HG02885 (cell line): ENCODE data around the gene TSPAN15.
"Not testable (repeated sequence)": the region's sequence is repeated elsewhere in the genome, so short reads cannot be mapped to it uniquely, and the experiment has no call there.

ENCODE experiments used
- ATAC-seq: cut with Tn5 transposase; IDR thresholded peaks from one replicate; pipeline ENCODE4 v1.9.1; 2021; ENCODE audit warnings: mild to moderate bottlenecking; ENCODE audit not compliant: unreplicated experiment, poor library complexity

The TSPAN15 gene

GRCh38 chr10:69479240-69480067, 28.2 kb downstream of the TSPAN15 start:
- ATAC-seq = no peak

DNA sequence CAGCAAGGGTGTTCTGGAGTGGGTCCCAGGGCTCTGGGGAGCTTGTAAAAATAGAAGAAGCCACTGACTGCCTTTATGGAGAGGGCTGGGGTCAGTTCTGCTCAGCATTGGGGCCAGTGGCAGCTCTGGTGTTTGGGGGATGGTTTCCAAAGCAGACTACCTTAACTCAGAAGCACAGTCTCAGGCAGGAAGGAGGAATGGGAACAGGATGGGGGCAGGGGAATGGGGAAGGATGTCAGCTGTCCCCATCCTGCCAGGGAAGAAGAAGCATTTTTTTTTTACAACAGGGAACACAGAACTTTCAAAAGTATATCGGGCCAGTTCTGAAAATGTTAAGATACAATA, 28.8 kb downstream of the TSPAN15 start:
- no peak for ATAC-seq

GRCh38 chr10:69481305-69481704, 30.0 kb downstream of the TSPAN15 start:
- no peak for ATAC-seq

- ATAC-seq = no peak
Observed at GRCh38 chr10:69481811-69482524, 30.7 kb downstream of the TSPAN15 start.

DNA sequence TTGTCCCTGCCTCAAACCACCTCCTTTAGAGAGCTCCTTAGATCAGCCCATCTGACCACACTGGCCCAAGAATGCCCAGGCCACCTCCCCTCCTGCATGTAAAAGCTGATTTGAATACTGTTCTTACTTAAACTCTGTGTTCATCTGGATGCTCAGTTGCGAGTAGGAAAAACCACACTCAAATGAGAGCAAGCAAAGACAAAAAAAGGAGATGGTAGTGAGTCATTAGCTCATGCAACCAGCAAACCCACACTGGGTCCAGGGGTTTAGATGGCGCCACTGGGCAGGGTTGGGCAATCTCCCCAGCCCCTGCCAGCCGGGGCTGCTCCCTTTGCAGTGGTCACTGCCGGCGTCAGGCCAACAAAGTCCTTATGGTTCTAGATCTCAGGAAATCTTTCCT, 32.7 kb downstream of the TSPAN15 start:
- ATAC-seq = no peak

GRCh38 chr10:69484736-69485135, 33.5 kb downstream of the TSPAN15 start:
- ATAC-seq = no peak

GRCh38 chr10:69486922-69487730, 35.9 kb downstream of the TSPAN15 start:
- ATAC-seq = no peak

GRCh38 chr10:69488149-69488844, 37.0 kb downstream of the TSPAN15 start:
- ATAC-seq = not testable (repeated sequence)

DNA sequence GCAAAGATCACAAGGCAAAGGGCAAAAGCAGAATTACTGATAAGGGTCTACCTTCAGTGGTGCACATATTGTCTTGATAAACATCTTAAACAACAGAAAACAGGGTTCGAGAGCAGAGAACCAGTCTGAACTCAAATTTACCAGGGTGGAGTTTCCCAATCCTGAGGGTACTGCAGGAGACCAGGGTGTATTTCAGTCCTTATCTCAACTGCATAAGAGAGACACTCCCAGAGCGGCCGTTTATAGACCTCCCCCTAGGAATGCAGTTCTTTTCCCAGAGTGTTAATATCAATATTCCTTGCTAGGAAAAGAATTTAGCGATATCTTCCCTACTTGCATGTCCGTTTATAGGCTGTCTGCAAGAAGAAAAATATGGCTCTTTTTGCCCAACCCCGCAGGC, 37.6 kb downstream of the TSPAN15 start:
- ATAC-seq = not testable (repeated sequence)

- ATAC-seq = no peak
Observed at GRCh38 chr10:69489506-69490090, 38.3 kb downstream of the TSPAN15 start.

DNA sequence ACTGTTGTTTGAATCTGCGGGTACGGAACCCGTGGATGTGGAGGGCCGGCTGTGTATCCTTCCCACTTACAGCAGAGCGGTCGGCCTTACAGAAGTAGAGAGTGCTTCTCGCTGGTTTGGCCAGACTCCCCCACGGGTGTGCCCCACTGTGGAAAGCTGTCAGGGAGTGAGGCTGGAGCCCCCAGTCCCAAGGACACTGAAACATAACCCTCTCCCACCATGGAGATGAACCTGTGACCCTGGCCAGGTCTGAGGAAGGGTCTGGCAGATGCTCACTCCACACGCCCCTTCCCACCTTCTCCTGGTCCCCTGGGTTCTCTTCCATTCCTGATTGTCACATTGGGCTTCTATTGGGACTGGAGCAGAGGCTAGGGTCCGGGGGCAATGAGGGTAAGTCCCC, 39.6 kb downstream of the TSPAN15 start:
- ATAC-seq = no peak

GRCh38 chr10:69491611-69492010, 40.3 kb downstream of the TSPAN15 start:
- ATAC-seq = no peak

GRCh38 chr10:69492091-69492745, 41.0 kb downstream of the TSPAN15 start:
- ATAC-seq = no peak

DNA sequence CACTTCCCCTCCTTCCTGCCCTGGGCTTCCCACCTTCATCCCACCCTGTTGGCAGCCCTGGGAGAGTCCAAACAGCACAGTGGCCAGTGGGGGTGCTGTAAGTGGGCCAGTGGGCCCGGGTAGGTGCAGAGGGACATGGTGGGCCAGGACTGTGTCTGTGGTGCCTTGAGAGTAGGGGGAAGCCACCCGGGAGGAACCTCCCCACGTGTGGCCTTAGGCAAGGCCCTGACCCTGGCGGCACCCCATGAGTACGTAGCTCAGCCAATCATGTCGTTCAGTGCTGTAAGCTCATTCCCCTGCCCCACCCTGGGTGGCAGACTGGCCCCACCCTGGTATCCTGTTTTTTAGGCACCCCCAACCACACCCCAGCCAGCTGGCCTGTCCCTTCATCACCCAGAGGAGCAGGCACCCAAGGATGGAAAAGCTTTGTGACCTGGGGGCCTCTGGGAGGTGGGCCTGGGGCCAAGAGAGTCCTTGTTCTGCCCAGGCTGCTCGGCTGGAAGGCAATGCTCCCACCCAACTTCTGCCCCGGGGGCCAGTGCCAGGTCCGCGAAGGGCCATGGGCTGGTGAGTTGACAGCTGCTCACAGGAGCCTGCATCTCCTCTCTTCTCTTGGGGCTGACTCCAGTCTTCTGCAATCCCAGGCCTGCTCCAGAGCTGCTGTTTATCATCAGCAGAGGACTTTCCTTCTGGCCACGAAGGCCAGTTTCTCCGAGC, 41.6 kb downstream of the TSPAN15 start:
- ATAC-seq = no peak

- no peak for ATAC-seq
Observed at GRCh38 chr10:69494626-69495558, 43.6 kb downstream of the TSPAN15 start.

GRCh38 chr10:69495666-69496065, 44.4 kb downstream of the TSPAN15 start:
- no peak for ATAC-seq

DNA sequence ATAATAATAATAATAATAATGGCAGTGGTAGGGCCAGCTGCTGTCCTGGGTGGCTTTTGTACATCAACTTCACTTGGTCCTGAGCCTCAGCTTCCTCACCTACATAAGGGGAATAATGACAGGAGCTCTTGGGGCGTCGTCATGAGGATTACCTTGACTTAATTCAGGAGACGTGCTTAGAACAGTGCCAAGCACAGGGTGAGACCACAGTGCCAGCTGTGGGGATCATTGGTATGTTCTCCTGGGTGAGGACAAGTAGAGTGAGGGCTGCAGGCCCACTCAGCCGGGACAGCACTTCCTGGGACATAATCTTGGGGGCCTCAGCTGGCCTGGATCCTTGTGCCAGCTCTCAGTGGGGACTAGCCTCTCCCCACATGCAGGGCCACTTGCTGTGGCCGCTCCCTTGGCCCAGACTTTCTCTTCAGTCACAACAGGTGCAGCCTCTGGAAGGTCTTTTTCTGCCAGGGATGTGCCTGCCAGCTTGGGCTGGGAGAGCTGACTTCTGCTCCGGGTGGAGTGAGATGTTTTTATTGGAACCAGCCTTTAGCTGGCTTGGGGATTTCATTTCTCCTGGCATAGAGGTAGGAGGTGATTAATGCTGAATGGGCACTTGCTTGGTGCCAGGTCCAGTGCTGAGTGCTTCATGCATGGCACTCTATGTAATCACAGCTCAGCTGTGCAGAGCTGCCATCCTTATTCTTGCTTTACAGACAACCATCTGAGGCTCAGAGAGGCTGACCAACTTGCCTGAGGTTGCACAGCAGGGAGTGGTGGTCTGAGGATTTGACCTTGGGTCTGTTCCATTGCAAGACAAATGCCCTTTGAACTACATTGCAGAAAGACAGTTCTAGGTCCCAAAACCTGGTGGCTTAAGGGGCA, 45.3 kb downstream of the TSPAN15 start:
- no peak for ATAC-seq
